Cardiac muscle cell (in vitro differentiated cells and primary cell): Measurements from ENCODE around the gene SUSD4. TPM values are rescaled to one million over a fixed set of nuclear protein-coding genes. Genes with fewer than 3 reads are reported as not detected.

Experiments used
- DNase-seq, 2 donors: peaks; one replicate each; pipeline versions ENCODE4 v3.0.0 to v3.0.0-alpha.2; 2010 to 2017; ENCODE audit warnings: low read depth in 1 of 2, low spot score in 1 of 2
- H3K27ac ChIP-seq: fragments of 200-600 bp; sonication (generic); 2 replicates; pipeline ENCODE4 v1.5.1; 2016
- H3K27me3 ChIP-seq: fragments of 200-600 bp; sonication (generic); 2 replicates; pipeline ENCODE4 v1.6.0; 2016; ENCODE audit warnings: control low read depth
- H3K36me3 ChIP-seq: fragments of 200-600 bp; sonication (generic); 2 replicates; pipeline ENCODE4 v1.5.1; 2016; ENCODE audit warnings: control low read depth
- H3K4me1 ChIP-seq: fragments of 200-600 bp; sonication (generic); 2 replicates; pipeline ENCODE4 v1.8.1; 2017; ENCODE audit warnings: low read depth, mild to moderate bottlenecking, mixed run types
- H3K4me3 ChIP-seq: fragments of 200-600 bp; sonication (generic); 2 replicates; pipeline ENCODE4 v1.5.1; 2016; ENCODE audit warnings: mild to moderate bottlenecking
- H3K9me3 ChIP-seq: fragments of 200-600 bp; sonication (generic); 2 replicates; pipeline ENCODE4 v1.5.1; 2017; ENCODE audit warnings: low read depth, mild to moderate bottlenecking, control low read depth
- polyA plus RNA-seq: library from polyadenylated mRNA; unstranded; fragments of >200 nt; fragmentation: Nextera tagmentation; extraction: Ambion mirVana; gene quantifications from 2 replicates; pipeline ENCODE4 v1.2.1, GENCODE V29; 2016
- total RNA-seq: library from RNA; depleted of rRNA; stranded (reverse); fragments of >200 nt; gene quantifications from 2 replicates; pipeline ENCODE4 v1.2.3, GENCODE V29; 2016
- TF ChIP-seq, protein P1 (sequence below): IDR thresholded peaks from 2 replicates; pipeline ENCODE4 v1.5.1; 2012; ENCODE audit warnings: low read depth, mild to moderate bottlenecking, low read length

Gene SUSD4
- total and polyA plus RNA-seq, 2 experiments from 2014 or later, result 20.9 to 31.6 TPM

GRCh38 chr1:223353939-223354338 is 10.0 kb downstream of the SUSD4 start:
- Histone ChIP-seq H3K36me3 (no peaks in the 10 kb centered on the region), H3K4me1 (peaks cover 11% of the 10 kb centered on the region), H3K27ac (no peak overlapping the region), H3K27me3 (no peaks in the 10 kb centered on the region), H3K9me3 (no peaks in the 10 kb centered on the region), H3K4me3 (no peak overlapping the region)
- TF ChIP-seq, protein P1, sequence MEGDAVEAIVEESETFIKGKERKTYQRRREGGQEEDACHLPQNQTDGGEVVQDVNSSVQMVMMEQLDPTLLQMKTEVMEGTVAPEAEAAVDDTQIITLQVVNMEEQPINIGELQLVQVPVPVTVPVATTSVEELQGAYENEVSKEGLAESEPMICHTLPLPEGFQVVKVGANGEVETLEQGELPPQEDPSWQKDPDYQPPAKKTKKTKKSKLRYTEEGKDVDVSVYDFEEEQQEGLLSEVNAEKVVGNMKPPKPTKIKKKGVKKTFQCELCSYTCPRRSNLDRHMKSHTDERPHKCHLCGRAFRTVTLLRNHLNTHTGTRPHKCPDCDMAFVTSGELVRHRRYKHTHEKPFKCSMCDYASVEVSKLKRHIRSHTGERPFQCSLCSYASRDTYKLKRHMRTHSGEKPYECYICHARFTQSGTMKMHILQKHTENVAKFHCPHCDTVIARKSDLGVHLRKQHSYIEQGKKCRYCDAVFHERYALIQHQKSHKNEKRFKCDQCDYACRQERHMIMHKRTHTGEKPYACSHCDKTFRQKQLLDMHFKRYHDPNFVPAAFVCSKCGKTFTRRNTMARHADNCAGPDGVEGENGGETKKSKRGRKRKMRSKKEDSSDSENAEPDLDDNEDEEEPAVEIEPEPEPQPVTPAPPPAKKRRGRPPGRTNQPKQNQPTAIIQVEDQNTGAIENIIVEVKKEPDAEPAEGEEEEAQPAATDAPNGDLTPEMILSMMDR, result no peak
- DNase-seq, result no peak

GRCh38 chr1:223352944-223353343 is 11.0 kb downstream of the SUSD4 start:
- no peaks in the 10 kb centered on the region for H3K9me3 ChIP-seq
- H3K4me1 ChIP-seq, result peaks cover 14% of the 10 kb centered on the region
- DNase-seq, result no peak
- H3K27me3 ChIP-seq, result no peaks in the 10 kb centered on the region
- TF ChIP-seq, protein P1, result no peak
- no peaks in the 10 kb centered on the region for H3K36me3 ChIP-seq
- no peak overlapping the region for H3K27ac ChIP-seq
- H3K4me3 ChIP-seq, result no peak overlapping the region

DNA sequence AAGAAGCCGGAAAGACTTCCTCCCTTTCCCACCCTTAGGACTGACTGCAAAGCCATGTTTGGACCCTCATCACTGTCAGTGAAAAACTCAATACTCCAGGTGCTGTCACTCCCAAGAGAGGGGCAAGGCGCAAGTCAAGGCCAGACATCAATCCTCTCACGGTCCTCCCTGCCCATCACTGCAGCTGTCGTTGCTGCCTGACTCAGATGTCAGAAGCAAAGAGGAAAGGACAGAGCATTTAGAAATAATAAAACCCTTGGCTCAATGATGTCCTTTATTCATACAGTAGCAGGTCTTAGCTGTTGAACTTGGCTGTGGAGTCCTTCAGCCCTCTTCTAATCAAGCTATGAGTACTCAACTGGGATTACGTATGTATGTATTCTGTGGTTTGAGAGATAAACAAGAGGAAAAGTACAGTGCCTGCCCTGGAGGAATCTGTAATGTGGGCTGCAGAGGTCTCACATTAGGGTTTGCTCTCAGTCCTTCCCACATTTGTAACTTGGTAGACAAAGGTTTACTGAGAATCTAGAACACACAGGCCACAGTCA is 13.5 kb downstream of the SUSD4 start:
- TF ChIP-seq, protein P1, result no peak
- Histone ChIP-seq H3K27ac (no peak overlapping the region), H3K36me3 (no peaks in the 10 kb centered on the region), H3K4me1 (peaks cover 34% of the 10 kb centered on the region), H3K4me3 (no peak overlapping the region), H3K27me3 (no peaks in the 10 kb centered on the region), H3K9me3 (no peaks in the 10 kb centered on the region)
- peak in 1 of 2 donors; percentile 37 for DNase-seq

DNA sequence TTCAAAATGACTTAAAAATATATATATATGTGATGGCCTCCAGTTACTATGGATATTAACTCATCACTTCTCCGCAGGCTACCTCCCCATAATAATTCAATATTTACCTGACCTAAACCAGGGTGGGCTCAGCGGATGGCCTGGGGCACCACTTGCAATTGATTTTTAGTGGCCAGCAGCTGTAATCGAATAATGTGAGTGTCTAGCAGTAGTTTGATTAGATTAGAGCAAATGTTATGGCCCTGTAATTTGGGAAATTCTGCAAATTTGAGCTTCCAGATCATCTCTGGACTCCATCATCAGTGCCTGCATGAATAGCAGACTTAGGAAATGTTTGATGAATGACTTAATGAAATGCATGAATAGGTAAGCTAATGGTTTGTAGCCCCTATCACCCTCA is 14.7 kb downstream of the SUSD4 start:
- H3K36me3 ChIP-seq, result no peaks in the 10 kb centered on the region
- no peaks in the 10 kb centered on the region for H3K9me3 ChIP-seq
- TF ChIP-seq, protein P1, result no peak
- H3K27ac ChIP-seq, result no peak overlapping the region
- DNase-seq, result no peak
- H3K4me3 ChIP-seq, result no peak overlapping the region
- H3K27me3 ChIP-seq, result no peaks in the 10 kb centered on the region
- H3K4me1 ChIP-seq, result peaks cover 42% of the 10 kb centered on the region

DNA sequence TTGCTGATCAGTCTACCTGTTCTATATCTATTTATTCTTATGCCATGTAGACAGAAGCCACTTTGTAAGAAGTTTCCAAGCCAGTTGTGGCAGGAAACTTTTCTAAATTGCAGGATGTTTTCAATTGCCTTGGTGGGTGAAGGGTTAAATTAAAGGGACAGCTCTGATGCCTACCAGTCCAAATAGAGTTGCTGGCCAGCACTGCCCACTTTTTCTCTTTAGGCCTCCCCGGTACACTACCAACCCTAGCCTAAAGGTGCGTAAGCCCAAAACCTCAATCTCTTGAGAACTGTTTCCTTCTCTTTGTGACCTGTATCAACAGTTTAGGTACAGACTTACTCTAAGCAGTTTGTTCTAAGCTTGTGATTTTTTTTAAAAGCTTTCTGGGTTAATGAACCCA is 15.5 kb downstream of the SUSD4 start:
- Histone ChIP-seq H3K27me3 (no peaks in the 10 kb centered on the region), H3K36me3 (no peaks in the 10 kb centered on the region), H3K4me3 (no peak overlapping the region), H3K27ac (no peak overlapping the region), H3K4me1 (peaks cover 49% of the 10 kb centered on the region), H3K9me3 (no peaks in the 10 kb centered on the region)
- DNase-seq, result no peak
- TF ChIP-seq, protein P1, result no peak

DNA sequence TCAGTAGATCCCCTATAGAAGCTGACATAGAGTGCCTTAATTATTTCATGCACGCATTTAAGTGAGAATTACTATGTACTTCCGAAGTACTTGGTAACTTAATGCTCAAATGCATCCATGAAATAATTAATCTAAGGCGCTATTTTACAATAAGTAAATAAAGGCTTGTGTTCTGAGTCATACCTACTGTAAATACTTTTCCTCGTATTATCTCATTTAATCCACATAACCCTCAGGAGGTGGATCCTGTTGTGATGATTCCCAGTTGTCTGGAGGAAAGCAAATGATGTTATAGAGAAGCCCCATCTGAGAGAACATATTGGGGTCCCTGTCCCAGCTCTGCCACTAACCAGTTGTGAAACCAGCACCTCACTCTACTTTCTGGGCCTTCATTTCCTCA is 16.4 kb downstream of the SUSD4 start:
- DNase-seq, result no peak
- H3K27ac ChIP-seq, result peak overlapping the region; percentile 68
- H3K9me3 ChIP-seq, result no peaks in the 10 kb centered on the region
- TF ChIP-seq, protein P1, result no peak
- no peaks in the 10 kb centered on the region for H3K27me3 ChIP-seq
- peaks cover 43% of the 10 kb centered on the region for H3K4me1 ChIP-seq
- no peak overlapping the region for H3K4me3 ChIP-seq
- no peaks in the 10 kb centered on the region for H3K36me3 ChIP-seq
